Endothelial cell of umbilical vein (primary cell): ENCODE measurements around the gene CFAP61. TPM values are rescaled to one million over a fixed set of nuclear protein-coding genes. Genes with fewer than 3 reads are reported as not detected.

Experiments
- BruUV-seq: library from RNA; stranded (reverse); fragments of 400-500 nt; replicated peaks from 2 replicates; lab custom pipeline; 2021; lab: Mats Ljungman, UMichigan
- CTCF ChIA-PET: fragments of 300-600, 350-600 bp; sonication (Branson Sonifier 250); formaldehyde crosslinking; loops from one replicate; lab custom pipeline; 2021; ENCODE audit warnings: antibody characterized with exemption, inconsistent platforms; lab: Charles Lee
- POLR2A ChIA-PET: fragments of 300-600, 350-600 bp; sonication (Branson Sonifier 250); formaldehyde crosslinking; loops from one replicate; lab custom pipeline; 2021; ENCODE audit warnings: antibody characterized with exemption, inconsistent platforms; lab: Charles Lee
- DNase-seq: peaks from one replicate; pipeline ENCODE4 v3.0.0-alpha.2; 2011; ENCODE audit warnings: low read depth, low spot score
- FAIRE-seq: peaks from 2 replicates; lab custom pipeline; 2011; peaks lifted over from hg19 to GRCh38; lab: Jason Lieb, UNC
- H2AFZ ChIP-seq: 2 replicates; pipeline ENCODE4 v1.6.0; 2012; ENCODE audit warnings: low read depth, low read length, control low read depth, inconsistent platforms
- H3K27ac ChIP-seq: 2 replicates; pipeline ENCODE4 v1.5.1; 2011; ENCODE audit warnings: low read depth, mild to moderate bottlenecking, control low read depth, low read length, moderate library complexity; ENCODE audit not compliant: insufficient read depth
- H3K27me3 ChIP-seq, 2 experiments: 2 replicates each; pipeline versions ENCODE4 v1.6.0 to v1.6.1; 2011; ENCODE audit warnings: low read length in 2 of 2, mixed read lengths in 1 of 2; ENCODE audit not compliant: control insufficient read depth in 2 of 2, insufficient read depth in 2 of 2
- H3K36me3 ChIP-seq, 2 experiments: 2 replicates in 1 of 2; 3 replicates in 1 of 2; pipeline ENCODE4 v1.5.1; 2011; ENCODE audit warnings: low read length in 2 of 2, mild to moderate bottlenecking in 1 of 2, moderate library complexity in 1 of 2; ENCODE audit not compliant: control insufficient read depth in 2 of 2, insufficient read depth in 2 of 2; ENCODE audit errors: extremely low read depth in 1 of 2
- H3K4me1 ChIP-seq: 3 replicates; pipeline ENCODE4 v1.5.1; 2011; ENCODE audit warnings: mild to moderate bottlenecking, low read length; ENCODE audit not compliant: control insufficient read depth, insufficient read depth; ENCODE audit errors: extremely low read depth
- H3K4me2 ChIP-seq: 2 replicates; pipeline ENCODE4 v1.6.1; 2011; ENCODE audit warnings: low read length, control low read depth, mixed read lengths; ENCODE audit not compliant: insufficient read depth
- H3K4me3 ChIP-seq, 3 experiments: fragments of 200-600 bp in 1 of 3; sonication (generic), shearing (Covaris generic) in 1 of 3; replicated peaks in 1 of 3; 2 replicates each; pipeline ENCODE4 v1.5.1; 2011 to 2016; ENCODE audit warnings: control low read depth in 3 of 3, low read length in 3 of 3, mild to moderate bottlenecking in 2 of 3, inconsistent platforms in 1 of 3, low read depth in 1 of 3, moderate library complexity in 1 of 3; ENCODE audit not compliant: insufficient read depth in 1 of 3
- H3K79me2 ChIP-seq: 2 replicates; pipeline ENCODE4 v1.6.0; 2012; ENCODE audit warnings: low read length, inconsistent platforms; ENCODE audit not compliant: control insufficient read depth, insufficient read depth
- H3K9ac ChIP-seq: replicated peaks from 2 replicates; pipeline ENCODE3; 2011; ENCODE audit warnings: low read length, control low read depth; ENCODE audit not compliant: insufficient read depth; ENCODE audit errors: extremely low read depth
- H3K9me1 ChIP-seq: replicated peaks from 3 replicates; pipeline ENCODE4 v1.6.0; 2011; ENCODE audit warnings: mild to moderate bottlenecking, low read length; ENCODE audit not compliant: control insufficient read depth, insufficient read depth; ENCODE audit errors: extremely low read depth
- H3K9me3 ChIP-seq: replicated peaks from 2 replicates; pipeline ENCODE4 v1.5.1; 2012; ENCODE audit warnings: low read length, inconsistent platforms; ENCODE audit not compliant: control insufficient read depth, insufficient read depth
- H4K20me1 ChIP-seq: replicated peaks from 2 replicates; pipeline ENCODE3; 2011; ENCODE audit warnings: mild to moderate bottlenecking, low read length; ENCODE audit not compliant: control insufficient read depth, insufficient read depth; ENCODE audit errors: extremely low read depth
- EZH2 ChIP-seq: IDR thresholded peaks from 2 replicates; pipeline ENCODE4 v1.6.1; 2012; ENCODE audit warnings: borderline replicate concordance, low read depth, mild to moderate bottlenecking, moderate library complexity, low read length, inconsistent platforms; ENCODE audit not compliant: severe bottlenecking
- FOS ChIP-seq: IDR thresholded peaks from 2 replicates; pipeline ENCODE4 v1.6.1; 2011; ENCODE audit warnings: mild to moderate bottlenecking, low read length, moderate library complexity, borderline replicate concordance; ENCODE audit not compliant: insufficient read depth
- GATA2 ChIP-seq: IDR thresholded peaks from 2 replicates; pipeline ENCODE4 v1.7.0; 2011; ENCODE audit warnings: low read depth, mild to moderate bottlenecking, moderate library complexity, mixed read lengths, low read length; ENCODE audit not compliant: insufficient read length, insufficient read depth
- JUN ChIP-seq: IDR thresholded peaks from 2 replicates; pipeline ENCODE4 v1.6.1; 2011; ENCODE audit warnings: borderline replicate concordance, low read depth; ENCODE audit not compliant: insufficient read length, insufficient read depth
- POLR2A ChIP-seq: IDR thresholded peaks from 2 replicates; pipeline ENCODE4 v1.6.1; 2012; ENCODE audit warnings: low read depth, mild to moderate bottlenecking, control low read depth, low read length
- POLR2AphosphoS5 ChIP-seq: IDR thresholded peaks from 2 replicates; pipeline ENCODE4 v1.6.1; 2012; ENCODE audit warnings: low read depth, mild to moderate bottlenecking, control low read depth, low read length, moderate library complexity; ENCODE audit not compliant: insufficient read depth
- dilution Hi-C: fragments of 300-500 bp; cut with MboI; formaldehyde crosslinking; loops from one replicate; pipeline ENCODE4 v1.15.0; 2019; ENCODE audit warnings: low sequenced_read_pairs; ENCODE audit not compliant: extremely low pct_ligation_motif_present
- intact Hi-C: fragments of 100-400 bp; cut with micrococcal nuclease; formaldehyde crosslinking; loops from one replicate; pipeline ENCODE4 v1.10.0; 2022
- polyA plus RNA-seq, 4 experiments: library from polyadenylated mRNA; depleted of rRNA in 3 of 4; stranded (reverse) in 3 of 4; unstranded in 1 of 4; fragments of >200 nt; gene quantifications; 2 replicates each; pipeline versions ENCODE4 v1.2.1 to v1.2.3, GENCODE V29; 2011 to 2012; ENCODE audit warnings: missing spikeins in 1 of 4
- total RNA-seq: library from RNA; stranded (reverse); gene quantifications from 2 replicates; pipeline ENCODE4 v1.2.3, GENCODE V29; 2021
- TF ChIP-seq, protein P1 (sequence below), 2 donors: IDR thresholded peaks; 1 replicate in 1 of 2; 2 replicates in 1 of 2; pipeline ENCODE4 v1.5.1; 2011; ENCODE audit warnings: low read length in 2 of 2, mild to moderate bottlenecking in 2 of 2, moderate library complexity in 2 of 2, control low read depth in 1 of 2, inconsistent platforms in 1 of 2, low read depth in 1 of 2; ENCODE audit not compliant: insufficient read depth in 1 of 2; ENCODE audit errors: extremely low read depth in 1 of 2
- TF ChIP-seq, protein P2 (sequence below): IDR thresholded peaks from 2 replicates; pipeline ENCODE4 v1.6.1; 2011; ENCODE audit not compliant: insufficient read depth, insufficient read length

The CFAP61 gene
- total and polyA plus RNA-seq, 2 donors (not counting 3 experiments of a cell fraction or from before 2014, with no cell fraction given) = not detected

DNA sequence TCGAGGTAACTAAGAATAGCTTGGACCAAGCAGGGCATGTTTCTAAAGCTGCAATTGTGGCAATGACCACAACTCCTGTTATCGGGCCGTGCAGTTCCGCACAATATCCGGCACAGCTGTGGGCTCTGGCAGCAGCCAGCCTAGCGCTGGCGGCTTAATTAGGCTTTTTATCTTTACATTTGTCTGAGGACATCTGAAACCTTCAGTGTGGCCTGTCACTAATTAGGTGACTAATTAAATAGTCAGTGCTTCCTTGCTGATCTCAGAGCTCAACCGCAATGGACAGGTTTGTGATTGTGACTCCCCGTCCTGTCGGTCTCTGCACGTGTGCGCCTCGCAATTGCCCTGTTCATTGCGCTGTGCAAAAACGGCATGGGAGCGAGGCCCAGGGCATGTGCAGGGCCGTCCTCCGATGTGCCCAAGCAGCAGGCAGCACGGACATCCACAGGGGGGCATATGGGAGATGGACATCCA lies 180.7 kb downstream of the CFAP61 start:
- Histone ChIP-seq H3K36me3 (no peaks in the 10 kb centered on the region), H3K9me3 (no peaks in the 10 kb centered on the region), H3K79me2 (no peaks in the 10 kb centered on the region), H3K4me2 (no peak overlapping the region), H3K9ac (no peak overlapping the region), H4K20me1 (no peaks in the 10 kb centered on the region), H2AFZ (no peak overlapping the region), H3K27me3 (peaks cover 0 to 1% of the 10 kb centered on the region in 2 experiments), H3K4me1 (no peaks in the 10 kb centered on the region), H3K4me3 (no peak overlapping the region), H3K9me1 (no peaks in the 10 kb centered on the region), H3K27ac (no peak overlapping the region)
- ChIA-PET POLR2A (no interaction called here), CTCF (no interaction called here)
- BruUV-seq = no TSS peak
- TF ChIP-seq, protein P1, sequence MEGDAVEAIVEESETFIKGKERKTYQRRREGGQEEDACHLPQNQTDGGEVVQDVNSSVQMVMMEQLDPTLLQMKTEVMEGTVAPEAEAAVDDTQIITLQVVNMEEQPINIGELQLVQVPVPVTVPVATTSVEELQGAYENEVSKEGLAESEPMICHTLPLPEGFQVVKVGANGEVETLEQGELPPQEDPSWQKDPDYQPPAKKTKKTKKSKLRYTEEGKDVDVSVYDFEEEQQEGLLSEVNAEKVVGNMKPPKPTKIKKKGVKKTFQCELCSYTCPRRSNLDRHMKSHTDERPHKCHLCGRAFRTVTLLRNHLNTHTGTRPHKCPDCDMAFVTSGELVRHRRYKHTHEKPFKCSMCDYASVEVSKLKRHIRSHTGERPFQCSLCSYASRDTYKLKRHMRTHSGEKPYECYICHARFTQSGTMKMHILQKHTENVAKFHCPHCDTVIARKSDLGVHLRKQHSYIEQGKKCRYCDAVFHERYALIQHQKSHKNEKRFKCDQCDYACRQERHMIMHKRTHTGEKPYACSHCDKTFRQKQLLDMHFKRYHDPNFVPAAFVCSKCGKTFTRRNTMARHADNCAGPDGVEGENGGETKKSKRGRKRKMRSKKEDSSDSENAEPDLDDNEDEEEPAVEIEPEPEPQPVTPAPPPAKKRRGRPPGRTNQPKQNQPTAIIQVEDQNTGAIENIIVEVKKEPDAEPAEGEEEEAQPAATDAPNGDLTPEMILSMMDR (IDR thresholded peaks at IDR 0.05; ENCODE audit: extremely low read depth in 1 of 2, insufficient read depth in 1 of 2, low read depth in 1 of 2, low read length in 2 of 2) = no peak
- TF ChIP-seq GATA2 = no peak
- no peak for TF ChIP-seq EZH2
- no peak for TF ChIP-seq POLR2A
- FAIRE-seq = no peak
- intact Hi-C loops (loop anchor here (10.0 kb wide), 1 partner anchor 332 kb away; no protein-coding TSS in a partner anchor), dilution Hi-C loops (no loop called here)
- DNase-seq = peak; percentile 10

GRCh38 chr20:20235681-20236080 lies 183.3 kb downstream of the CFAP61 start:
- TF ChIP-seq POLR2AphosphoS5 (no peak), GATA2 (no peak), FOS (no peak), POLR2A (no peak), JUN (no peak), EZH2 (no peak)
- TF ChIP-seq, protein P1 (IDR thresholded peaks at IDR 0.05; ENCODE audit: extremely low read depth in 1 of 2, insufficient read depth in 1 of 2, low read depth in 1 of 2, low read length in 2 of 2) = no peak
- TF ChIP-seq, protein P2, sequence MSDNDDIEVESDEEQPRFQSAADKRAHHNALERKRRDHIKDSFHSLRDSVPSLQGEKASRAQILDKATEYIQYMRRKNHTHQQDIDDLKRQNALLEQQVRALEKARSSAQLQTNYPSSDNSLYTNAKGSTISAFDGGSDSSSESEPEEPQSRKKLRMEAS = no peak
- H4K20me1 ChIP-seq = no peaks in the 10 kb centered on the region
- POLR2A ChIA-PET = no interaction called here
- no peaks in the 10 kb centered on the region for H3K9me3 ChIP-seq
- no peaks in the 10 kb centered on the region for H3K79me2 ChIP-seq
- dilution Hi-C loops = no loop called here
- no peak overlapping the region for H2AFZ ChIP-seq
- no peaks in the 10 kb centered on the region for H3K36me3 ChIP-seq
- no peak overlapping the region for H3K4me3 ChIP-seq
- CTCF ChIA-PET = interaction anchor here (2.7 kb wide), 1 partner anchor 14 kb away, joined by 18 read pairs; no protein-coding TSS in a partner anchor
- no TSS peak for BruUV-seq
- H3K4me2 ChIP-seq = no peak overlapping the region
- no peaks in the 10 kb centered on the region for H3K9me1 ChIP-seq
- no peaks in the 10 kb centered on the region for H3K4me1 ChIP-seq
- H3K9ac ChIP-seq = no peak overlapping the region
- DNase-seq (no peak), FAIRE-seq (no peak)
- H3K27me3 ChIP-seq = peaks cover 0 to 1% of the 10 kb centered on the region in 2 experiments
- intact Hi-C loops = loop anchor here (2.0 to 10.0 kb wide), 2 partner anchors 329 to 607 kb away; no protein-coding TSS in a partner anchor
- no peak overlapping the region for H3K27ac ChIP-seq
